Astrocyte (in vitro differentiated cells and primary cell): ENCODE data around the gene KRTAP1-4.

Source experiments
- EZH2 ChIP-seq: IDR thresholded peaks from 2 replicates; pipeline ENCODE4 v1.6.1; 2012; ENCODE audit warnings: mild to moderate bottlenecking, low read length, inconsistent platforms; ENCODE audit not compliant: insufficient read depth
- TF ChIP-seq, protein P1 (sequence below): IDR thresholded peaks from 2 replicates; pipeline ENCODE4 v1.5.1; 2011; ENCODE audit warnings: low read depth, mild to moderate bottlenecking, inconsistent platforms, low read length, moderate library complexity; ENCODE audit not compliant: insufficient read depth

- TF ChIP-seq, protein P1, sequence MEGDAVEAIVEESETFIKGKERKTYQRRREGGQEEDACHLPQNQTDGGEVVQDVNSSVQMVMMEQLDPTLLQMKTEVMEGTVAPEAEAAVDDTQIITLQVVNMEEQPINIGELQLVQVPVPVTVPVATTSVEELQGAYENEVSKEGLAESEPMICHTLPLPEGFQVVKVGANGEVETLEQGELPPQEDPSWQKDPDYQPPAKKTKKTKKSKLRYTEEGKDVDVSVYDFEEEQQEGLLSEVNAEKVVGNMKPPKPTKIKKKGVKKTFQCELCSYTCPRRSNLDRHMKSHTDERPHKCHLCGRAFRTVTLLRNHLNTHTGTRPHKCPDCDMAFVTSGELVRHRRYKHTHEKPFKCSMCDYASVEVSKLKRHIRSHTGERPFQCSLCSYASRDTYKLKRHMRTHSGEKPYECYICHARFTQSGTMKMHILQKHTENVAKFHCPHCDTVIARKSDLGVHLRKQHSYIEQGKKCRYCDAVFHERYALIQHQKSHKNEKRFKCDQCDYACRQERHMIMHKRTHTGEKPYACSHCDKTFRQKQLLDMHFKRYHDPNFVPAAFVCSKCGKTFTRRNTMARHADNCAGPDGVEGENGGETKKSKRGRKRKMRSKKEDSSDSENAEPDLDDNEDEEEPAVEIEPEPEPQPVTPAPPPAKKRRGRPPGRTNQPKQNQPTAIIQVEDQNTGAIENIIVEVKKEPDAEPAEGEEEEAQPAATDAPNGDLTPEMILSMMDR: no peak
- TF ChIP-seq EZH2: no peak
Measured at GRCh38 chr17:41009301-41009760, 20.7 kb downstream of the KRTAP1-4 start.
